OCI-LY3 (cell line): ENCODE data around the gene FGD1.

Experiments used
- CTCF ChIP-seq: fragments of 200-600, 300-600 bp; sonication (generic); IDR thresholded peaks from 2 replicates; pipeline ENCODE4 v1.5.1; 2014; ENCODE audit warnings: antibody characterized with exemption, low read length, low read depth
- EZH2phosphoT487 ChIP-seq: fragments of 200-600 bp; shearing (Covaris generic); IDR thresholded peaks from 2 replicates; pipeline ENCODE4 v1.6.1; 2018; ENCODE audit warnings: antibody characterized with exemption, mixed run types, low read depth

- TF ChIP-seq CTCF (no peak), EZH2phosphoT487 (no peak)
Measured at GRCh38 chrX:54496936-54497335, 902 bp upstream of the FGD1 start.
